BE2C (cell line): Measurements from ENCODE around the gene NIT1.

Experiments
- DNase-seq: peaks from one replicate; pipeline ENCODE4 v3.0.0-alpha.2; 2020
- H3K27me3 ChIP-seq: fragments of 250-450 bp; sonication (Bioruptor Pico); 2 replicates; pipeline ENCODE4 v1.5.1; 2020; ENCODE audit warnings: mild to moderate bottlenecking
- H3K36me3 ChIP-seq: fragments of 250-450 bp; sonication (Bioruptor Pico); 2 replicates; pipeline ENCODE4 v1.5.1; 2020; ENCODE audit warnings: mild to moderate bottlenecking
- H3K4me1 ChIP-seq: fragments of 250-450 bp; sonication (Bioruptor Pico); 2 replicates; pipeline ENCODE4 v1.5.1; 2020
- H3K4me3 ChIP-seq: 2 replicates; pipeline ENCODE4 v1.5.1; 2011; ENCODE audit warnings: low read depth, low read length
- H3K9me3 ChIP-seq: fragments of 250-450 bp; sonication (Bioruptor Pico); 2 replicates; pipeline ENCODE4 v1.5.1; 2020
- TF ChIP-seq, protein P1 (sequence below): IDR thresholded peaks from 2 replicates; pipeline ENCODE4 v1.5.1; 2012; ENCODE audit warnings: mild to moderate bottlenecking, low read depth, low read length

Gene NIT1

DNA sequence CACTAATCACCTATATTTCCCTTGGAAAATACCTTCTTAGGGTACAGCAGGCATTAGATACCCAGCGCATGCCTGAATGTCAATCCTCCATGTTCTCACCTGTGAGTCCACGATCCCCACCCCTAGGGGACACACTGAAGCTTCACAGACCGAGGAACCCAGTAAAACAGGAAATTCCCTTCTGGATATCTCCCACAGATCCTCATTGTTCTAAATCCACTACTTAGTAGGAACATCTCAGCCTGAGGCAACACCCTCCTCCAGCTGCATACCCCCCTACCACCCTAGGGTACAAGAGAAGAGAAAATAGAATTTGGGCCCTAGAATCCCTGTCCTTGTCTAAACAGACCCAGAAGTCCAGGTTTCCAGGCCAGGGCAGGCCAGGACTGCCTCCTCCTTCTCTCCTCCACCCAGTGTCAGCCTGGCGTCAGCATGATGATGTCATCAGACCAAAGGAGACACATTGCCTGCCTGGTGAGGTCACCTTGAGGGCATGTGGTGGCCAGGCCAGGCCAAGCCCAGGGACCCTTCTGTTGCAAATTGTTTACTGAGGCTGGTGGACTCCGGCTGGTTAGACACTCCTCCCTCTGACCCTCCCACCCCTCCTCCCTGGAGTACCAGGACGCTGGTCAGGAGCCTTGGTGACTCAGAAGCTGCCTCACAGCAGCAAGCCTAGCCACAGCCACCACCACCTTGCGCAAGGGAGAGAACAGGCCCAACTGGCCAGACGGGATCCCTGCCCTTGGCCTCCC is 34.7 kb upstream of the NIT1 start:
- Histone ChIP-seq H3K4me3 (no peak overlapping the region), H3K27me3 (no peaks in the 10 kb centered on the region), H3K36me3 (no peaks in the 10 kb centered on the region), H3K4me1 (peaks cover 5% of the 10 kb centered on the region), H3K9me3 (no peaks in the 10 kb centered on the region)
- TF ChIP-seq, protein P1, sequence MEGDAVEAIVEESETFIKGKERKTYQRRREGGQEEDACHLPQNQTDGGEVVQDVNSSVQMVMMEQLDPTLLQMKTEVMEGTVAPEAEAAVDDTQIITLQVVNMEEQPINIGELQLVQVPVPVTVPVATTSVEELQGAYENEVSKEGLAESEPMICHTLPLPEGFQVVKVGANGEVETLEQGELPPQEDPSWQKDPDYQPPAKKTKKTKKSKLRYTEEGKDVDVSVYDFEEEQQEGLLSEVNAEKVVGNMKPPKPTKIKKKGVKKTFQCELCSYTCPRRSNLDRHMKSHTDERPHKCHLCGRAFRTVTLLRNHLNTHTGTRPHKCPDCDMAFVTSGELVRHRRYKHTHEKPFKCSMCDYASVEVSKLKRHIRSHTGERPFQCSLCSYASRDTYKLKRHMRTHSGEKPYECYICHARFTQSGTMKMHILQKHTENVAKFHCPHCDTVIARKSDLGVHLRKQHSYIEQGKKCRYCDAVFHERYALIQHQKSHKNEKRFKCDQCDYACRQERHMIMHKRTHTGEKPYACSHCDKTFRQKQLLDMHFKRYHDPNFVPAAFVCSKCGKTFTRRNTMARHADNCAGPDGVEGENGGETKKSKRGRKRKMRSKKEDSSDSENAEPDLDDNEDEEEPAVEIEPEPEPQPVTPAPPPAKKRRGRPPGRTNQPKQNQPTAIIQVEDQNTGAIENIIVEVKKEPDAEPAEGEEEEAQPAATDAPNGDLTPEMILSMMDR: no peak
- peak; percentile 35 for DNase-seq

DNA sequence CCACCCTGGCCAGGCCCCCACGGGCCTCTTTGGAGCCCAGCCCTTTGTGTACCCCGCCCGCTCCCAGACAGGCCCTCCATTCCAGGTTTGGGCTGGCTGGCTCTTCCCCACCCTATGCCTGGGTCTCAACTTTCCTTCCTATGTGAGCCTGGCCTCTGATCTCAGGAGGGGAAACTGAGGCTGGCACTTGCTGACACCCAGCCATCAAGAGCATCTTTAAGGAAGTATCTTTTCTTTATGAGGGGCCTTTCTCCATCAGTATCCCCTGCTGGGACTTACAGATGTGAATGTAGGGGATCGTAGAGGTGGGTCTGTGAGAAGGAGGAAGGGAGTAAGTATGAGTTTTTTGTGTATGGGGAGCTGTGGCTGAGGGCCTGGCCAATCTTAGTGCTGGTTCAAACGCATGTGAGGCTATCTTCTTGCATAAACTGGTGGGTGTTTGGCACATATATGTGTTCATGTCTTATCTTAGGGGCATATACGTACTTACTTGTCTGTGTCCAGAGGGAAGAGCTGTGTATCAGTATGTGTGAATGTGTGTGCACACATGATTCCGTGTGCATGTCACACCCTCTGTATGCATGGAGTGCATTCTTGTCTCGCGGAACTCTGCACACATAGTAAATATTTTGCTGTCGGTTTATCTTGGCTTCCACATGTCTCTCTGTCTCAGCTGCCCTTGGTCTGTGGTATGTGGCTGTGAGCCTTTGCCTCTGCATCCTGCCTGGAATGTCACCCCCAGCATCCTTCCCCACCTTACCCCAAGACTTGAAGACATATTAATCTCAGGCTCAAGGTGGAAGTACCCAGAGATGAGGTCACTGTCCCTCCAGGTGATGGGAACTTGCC is 33.9 kb upstream of the NIT1 start:
- TF ChIP-seq, protein P1: no peak
- H3K4me1 ChIP-seq: peaks cover 5% of the 10 kb centered on the region
- DNase-seq: no peak

DNA sequence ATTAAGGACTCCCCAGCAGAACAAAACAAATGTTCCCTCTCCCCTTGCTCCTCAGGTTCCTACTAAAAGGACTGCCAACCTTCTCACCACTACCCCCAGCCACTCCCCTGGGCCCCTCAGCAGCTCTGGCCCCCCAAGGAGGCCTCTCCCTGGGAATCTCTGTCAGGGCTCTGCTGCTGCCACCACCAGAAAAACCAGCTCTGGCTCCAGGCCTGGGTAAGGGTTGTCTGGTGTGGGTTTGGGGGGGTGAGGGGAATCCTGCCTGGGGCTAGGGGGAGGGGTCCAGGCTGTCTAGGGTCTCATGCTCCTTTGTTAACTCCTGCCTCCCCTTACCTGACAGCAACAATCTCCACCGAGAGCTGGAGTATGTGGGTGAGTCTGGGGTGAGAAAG is 33.3 kb upstream of the NIT1 start:
- H3K9me3 ChIP-seq: no peaks in the 10 kb centered on the region
- peaks cover 5% of the 10 kb centered on the region for H3K4me1 ChIP-seq
- H3K4me3 ChIP-seq: no peak overlapping the region
- H3K36me3 ChIP-seq: no peaks in the 10 kb centered on the region
- TF ChIP-seq, protein P1: no peak
- H3K27me3 ChIP-seq: no peaks in the 10 kb centered on the region
- no peak for DNase-seq

More for the DNA sequence above, 33.9 kb upstream of the NIT1 start:
- Histone ChIP-seq H3K9me3 (no peaks in the 10 kb centered on the region), H3K4me3 (no peak overlapping the region), H3K27me3 (no peaks in the 10 kb centered on the region), H3K36me3 (no peaks in the 10 kb centered on the region)

DNA sequence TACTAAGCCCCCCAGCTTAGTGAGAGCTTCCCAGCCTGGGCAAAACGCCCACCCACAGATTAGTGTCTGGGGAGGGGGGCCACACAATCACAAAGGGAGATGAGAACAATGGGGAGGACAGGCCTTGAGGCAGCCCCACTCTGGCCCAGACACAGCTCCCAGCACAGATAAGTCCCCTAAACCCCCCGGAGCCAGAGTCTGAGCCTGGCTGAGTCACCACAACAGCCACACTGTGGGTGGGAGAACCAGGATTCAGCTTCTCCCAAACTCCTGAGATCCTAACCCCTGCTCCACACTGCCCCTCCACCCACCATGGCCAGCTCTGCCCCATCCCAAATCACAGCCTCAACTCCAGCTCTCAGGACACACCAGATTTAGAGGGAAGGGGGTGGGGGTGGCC is 32.7 kb upstream of the NIT1 start:
- Histone ChIP-seq H3K4me1 (peaks cover 5% of the 10 kb centered on the region), H3K27me3 (no peaks in the 10 kb centered on the region), H3K36me3 (no peaks in the 10 kb centered on the region), H3K4me3 (no peak overlapping the region), H3K9me3 (no peaks in the 10 kb centered on the region)
- TF ChIP-seq, protein P1: no peak
- DNase-seq: no peak

DNA sequence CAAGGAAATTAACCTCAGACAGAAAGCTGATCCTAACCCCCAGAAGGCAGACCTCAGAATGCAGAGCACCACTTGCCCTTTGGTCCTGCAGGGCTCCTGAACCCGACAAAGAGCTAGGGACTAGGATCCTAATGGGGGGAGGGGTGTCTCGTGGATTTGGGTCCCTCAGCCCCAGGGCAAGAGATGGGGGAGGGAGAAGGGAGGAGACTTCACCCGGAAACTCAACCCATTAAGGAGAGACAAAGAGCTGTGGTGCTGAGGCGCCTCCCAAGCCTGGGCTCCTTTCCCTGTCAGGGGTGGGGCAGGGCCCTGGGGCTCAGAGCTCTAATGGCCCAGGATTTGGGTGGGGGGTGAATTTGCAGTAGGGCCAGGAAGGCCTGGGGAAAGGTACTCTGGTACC is 31.4 kb upstream of the NIT1 start:
- H3K27me3 ChIP-seq: no peaks in the 10 kb centered on the region
- H3K4me3 ChIP-seq: no peak overlapping the region
- H3K4me1 ChIP-seq: peaks cover 5% of the 10 kb centered on the region; the same call in 1 of the 2 replicates
- no peak for DNase-seq
- H3K36me3 ChIP-seq: no peaks in the 10 kb centered on the region
- TF ChIP-seq, protein P1: no peak
- no peaks in the 10 kb centered on the region for H3K9me3 ChIP-seq
